HG02763 (cell line): ENCODE data around the gene CARS1.

Experiments
- ATAC-seq: cut with Tn5 transposase; IDR thresholded peaks from one replicate; pipeline ENCODE4 v1.9.1; 2021; ENCODE audit warnings: mild to moderate bottlenecking, moderate library complexity; ENCODE audit not compliant: unreplicated experiment

The CARS1 gene

DNA sequence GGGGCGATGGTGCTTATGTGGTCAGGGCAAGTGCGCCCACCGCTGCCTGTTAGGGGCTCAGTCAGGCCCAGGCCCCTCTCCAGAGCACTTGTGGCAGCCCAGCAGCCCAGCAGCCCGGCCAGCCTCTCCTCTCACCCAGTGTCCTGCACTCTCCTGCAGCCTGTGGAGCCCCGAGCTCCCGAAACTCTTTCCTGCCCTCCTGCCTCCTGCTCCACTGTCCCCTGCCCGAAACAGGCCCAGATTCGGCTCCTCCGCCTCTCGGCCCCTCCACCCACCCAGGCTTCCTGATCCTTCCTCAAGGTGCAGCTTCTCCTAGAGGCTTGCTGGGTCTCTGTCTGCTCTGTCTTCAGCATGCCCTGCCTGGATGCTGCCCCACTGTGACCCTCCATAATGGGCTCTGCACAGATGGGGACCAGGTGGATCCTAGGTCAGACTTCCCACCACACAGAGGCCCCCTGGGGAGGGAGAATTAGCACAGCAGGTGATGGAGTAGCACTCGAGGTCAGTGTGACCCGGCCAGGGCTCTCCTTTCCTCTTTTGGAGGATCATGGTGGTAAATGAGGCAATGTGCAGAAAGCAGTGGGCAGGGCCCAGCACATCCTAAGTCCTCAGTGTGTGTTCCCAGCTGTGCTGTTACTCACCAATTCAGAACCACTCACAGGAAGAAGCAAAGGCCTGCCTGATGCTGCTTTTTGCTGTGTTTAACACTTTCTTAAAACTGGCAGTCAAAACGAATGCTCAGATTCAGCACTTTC is 46.5 kb downstream of the CARS1 start:
- ATAC-seq = no peak

DNA sequence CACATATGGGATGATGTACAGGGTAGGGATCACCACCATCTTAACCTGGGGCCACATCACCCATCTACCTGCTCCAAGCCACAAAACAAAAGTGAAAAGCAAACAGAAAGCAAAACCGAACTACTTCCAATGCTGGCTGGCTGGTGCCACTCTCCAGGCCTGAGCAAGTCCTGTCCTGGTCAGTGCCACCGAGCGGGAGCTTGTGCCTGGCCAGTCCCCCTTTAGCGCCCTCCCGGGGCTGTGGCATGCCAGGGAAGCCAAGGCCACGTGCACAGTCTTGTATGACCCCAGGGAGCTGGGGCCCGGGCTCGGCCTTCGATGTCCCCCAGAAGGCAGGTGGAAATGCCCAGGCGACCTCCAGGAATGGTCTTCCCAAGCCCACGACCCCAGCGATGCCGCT is 47.2 kb downstream of the CARS1 start:
- ATAC-seq = no peak

DNA sequence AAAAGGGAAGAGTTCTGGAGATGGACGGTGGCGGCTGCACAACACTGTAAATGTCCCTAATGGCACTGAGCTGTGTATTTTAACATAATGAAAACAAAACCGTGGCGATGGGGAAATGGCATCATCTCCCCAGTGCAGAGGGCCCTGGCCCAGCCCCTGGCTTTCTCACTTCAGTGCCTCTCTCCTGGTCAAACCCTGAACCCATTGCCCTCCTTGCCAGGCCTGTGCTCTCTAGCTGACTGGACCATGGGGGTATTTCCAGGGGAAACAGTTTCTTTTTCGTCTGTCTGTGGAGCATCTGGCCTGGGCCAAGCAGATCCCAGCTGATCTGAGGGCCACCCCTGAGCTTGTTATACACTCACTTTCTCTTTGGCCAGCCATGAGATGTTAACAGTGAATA is 47.7 kb downstream of the CARS1 start:
- no peak for ATAC-seq

DNA sequence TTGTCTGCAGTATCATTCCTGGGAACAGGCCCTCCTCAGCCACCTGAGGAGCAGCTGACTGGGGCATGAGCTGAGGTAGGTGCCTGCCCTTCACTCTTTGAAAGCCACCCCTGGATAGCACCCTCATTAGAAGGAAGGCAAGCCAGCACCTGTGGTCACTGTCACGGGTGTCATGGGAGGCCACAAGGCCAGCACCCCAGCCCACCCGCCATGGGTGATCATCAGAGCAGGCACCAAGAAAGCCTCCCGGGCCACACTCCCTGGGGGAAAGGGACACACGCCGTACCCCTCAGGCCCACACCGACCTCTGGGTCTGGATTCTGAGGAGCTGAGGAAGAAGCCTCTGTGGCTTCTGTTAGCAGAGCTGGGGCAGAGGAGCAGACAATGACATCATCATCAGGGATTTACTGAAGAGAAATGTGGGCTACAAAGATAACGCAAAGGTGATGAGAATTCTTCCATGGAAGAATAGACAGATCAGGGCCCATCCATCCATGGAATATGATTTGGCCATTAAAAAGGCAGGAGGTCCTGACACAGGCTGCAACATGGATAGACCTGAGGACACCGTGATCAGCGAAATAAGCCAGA is 48.4 kb downstream of the CARS1 start:
- no peak for ATAC-seq

DNA sequence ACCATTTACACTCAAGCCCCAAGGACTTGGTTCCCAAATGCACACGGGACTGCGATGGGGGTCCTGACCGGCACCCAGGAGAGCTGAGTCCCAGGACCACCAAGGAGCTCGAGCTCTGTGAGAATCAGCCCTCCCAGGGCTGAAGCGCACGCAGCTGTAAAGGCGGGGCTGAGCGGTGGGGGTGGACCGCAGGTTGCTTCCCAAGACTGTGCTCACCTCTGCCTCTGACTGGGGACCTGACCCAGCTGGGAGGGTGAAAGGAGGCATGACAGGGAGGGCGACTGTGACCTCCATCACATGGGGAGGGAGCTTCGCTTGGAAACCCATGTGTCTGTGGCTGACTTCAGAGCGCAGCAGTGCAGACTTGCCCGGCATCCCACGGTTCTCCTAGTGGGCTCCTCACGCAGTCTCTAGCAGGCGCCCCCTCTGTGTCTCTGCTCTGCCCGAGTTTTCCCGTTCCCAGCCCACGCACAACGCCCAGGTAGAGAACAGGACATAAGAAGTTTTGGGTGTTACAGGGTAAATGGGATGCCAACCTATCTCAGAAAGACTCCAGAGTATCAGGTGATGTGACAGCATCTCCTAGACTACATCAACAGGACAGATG is 49.7 kb downstream of the CARS1 start:
- ATAC-seq = no peak

DNA sequence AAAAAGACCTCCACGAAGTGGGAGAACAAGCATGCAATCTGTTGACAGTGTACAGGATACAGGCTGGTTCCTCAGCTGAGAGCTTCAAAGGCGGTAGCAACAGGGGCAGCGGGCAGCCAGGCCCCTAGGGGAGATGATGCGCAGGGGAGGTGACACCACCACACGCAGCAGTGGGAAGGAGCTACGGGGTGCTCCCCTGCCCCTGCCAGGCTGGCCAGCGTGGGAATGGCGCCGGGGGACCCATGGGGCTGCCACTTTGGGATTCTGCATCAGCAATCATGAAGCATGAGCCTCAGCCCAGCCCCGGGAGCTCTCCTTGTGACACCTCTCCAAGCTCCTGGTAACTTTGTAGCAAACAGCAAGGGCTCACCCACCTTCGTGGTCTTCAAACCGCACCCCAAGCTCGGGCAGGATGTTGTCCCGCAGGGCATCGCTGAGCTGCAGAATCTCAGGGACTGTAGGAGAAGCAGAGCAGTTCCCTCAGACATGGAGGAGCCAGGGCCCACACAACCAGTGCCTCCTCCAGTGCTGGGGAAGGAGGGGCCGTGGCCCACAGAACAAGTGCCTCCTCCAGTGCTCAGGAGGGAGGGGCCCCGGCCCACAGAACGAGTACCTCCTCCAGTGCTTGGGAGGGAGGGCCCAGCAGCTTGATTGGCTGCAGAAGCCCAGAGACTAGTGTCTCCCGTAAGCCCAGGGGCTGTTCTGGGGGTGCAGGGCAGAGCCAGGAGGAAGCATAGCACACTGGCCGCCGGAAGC is 50.5 kb downstream of the CARS1 start:
- ATAC-seq = no peak

DNA sequence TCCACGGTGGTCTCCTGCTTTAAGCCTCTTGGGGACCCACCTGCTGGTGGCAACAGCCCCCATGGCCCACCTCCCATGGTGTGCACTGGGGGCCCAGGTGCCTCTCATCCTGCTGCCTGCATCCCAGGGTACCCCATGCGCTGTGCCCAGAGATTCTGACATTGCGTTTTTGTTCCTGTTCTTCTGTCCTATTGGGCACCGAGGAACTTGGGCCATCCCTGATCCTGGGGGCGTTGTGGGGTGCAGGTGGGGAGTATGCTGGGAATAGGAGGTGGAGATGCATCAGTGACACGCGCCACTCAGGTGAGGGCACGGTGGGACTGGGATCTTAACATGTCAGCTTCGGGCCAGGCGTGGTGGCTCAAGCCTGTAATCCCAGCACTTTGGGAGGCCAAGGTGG is 52.7 kb downstream of the CARS1 start:
- no peak for ATAC-seq

DNA sequence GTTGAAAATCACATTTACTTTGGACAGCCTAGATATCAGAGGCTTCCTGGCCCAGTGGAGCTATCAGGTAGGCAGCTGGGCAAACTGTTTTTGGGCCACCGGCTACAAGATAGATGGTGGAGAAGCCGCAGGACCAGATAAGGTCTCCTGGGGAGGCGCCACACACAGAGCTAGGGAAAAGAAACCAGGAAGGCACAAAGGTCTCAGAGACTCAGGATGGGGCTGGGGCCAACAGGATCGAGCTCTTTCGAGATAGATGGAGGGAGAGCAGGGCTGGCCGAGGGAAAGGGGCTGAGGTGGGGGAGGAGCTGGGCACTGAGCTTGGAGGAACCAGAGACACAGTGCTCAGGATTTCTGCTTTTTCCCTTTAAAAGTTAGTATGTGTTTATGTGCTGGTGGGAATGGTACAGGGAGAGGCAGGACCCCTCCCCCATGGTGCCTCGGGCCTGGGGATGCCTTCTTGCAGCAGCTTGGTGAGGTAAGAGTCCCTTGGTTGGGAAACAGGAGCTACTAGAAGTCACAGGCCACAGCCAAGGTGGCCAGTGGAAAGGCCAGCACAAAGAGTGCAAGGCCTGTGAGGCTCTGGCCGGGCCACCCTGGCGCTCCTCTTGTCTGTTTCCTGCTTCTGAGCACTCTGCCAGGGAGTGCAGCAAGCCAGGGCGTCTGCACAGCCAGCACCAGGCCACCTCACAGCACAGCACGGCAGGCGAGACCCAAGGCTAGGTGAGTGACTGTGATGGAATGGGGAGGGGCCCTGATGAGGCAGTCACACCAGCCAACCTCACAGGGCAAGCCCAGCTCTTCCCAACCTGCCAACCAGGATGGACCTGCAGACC is 53.6 kb downstream of the CARS1 start:
- ATAC-seq = no peak

DNA sequence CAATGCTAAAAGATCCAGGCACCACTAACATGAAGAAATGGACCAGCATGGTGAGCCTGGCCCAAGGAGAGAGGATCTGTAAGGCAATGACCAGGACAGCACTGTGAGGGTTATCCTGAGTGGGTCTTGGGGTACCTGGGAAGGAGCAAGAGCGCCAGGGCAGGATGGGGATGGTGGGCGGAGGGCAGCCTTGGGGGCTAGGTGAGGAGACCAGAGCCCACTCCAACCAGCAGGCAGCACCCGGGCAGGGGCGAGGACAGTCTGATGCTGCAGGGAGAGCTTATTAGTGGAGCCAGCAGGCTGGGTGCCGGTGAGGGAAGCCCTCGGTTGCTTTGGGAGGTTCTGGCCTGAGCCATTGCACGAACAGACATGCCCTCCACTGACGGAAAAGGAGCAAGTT is 54.4 kb downstream of the CARS1 start:
- no peak for ATAC-seq

DNA sequence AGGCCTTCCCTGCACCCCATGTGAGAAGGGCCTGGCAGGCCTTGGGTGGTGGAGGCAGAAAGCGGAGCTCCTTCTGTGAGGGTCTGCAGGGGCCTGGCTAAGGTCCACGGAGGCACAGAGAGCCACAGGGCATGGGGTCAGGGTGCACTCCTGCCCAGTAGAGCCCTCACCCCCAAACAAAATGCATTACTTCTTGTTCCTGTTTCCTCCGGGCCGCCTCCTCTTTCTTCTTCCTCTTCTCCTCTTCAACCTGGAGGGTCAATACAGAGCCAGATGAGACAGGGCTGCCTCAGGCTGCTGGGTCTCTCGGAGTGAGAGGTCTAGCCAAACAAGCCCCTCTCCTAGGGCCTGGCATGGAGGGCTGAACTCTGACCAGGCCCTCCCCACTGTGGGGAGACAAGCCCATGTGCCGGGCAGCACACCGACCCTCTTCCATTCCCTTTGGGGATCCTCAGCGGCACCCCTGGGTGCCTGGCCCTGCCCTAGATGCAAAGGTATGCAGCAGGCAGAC is 54.8 kb downstream of the CARS1 start:
- ATAC-seq = no peak

DNA sequence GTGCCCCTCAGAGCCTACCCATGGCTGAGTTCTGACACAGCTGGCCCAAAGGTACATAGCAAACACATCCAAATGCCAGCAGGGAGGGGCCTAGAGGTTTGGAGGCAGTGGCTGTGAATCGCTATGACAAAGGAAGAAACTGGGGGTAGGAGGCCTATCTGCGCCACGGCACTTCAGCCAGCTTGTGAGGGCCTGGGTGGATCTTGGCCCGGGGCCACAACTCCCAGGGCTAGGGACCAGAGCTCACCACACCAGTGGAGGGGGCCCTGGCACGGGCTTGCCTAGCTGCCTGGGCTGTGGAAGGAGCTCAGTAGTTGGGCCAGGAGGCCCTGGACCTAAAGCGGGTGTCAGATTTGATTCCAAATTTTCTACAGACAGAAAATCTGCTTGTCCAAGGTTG is 55.7 kb downstream of the CARS1 start:
- ATAC-seq = no peak

DNA sequence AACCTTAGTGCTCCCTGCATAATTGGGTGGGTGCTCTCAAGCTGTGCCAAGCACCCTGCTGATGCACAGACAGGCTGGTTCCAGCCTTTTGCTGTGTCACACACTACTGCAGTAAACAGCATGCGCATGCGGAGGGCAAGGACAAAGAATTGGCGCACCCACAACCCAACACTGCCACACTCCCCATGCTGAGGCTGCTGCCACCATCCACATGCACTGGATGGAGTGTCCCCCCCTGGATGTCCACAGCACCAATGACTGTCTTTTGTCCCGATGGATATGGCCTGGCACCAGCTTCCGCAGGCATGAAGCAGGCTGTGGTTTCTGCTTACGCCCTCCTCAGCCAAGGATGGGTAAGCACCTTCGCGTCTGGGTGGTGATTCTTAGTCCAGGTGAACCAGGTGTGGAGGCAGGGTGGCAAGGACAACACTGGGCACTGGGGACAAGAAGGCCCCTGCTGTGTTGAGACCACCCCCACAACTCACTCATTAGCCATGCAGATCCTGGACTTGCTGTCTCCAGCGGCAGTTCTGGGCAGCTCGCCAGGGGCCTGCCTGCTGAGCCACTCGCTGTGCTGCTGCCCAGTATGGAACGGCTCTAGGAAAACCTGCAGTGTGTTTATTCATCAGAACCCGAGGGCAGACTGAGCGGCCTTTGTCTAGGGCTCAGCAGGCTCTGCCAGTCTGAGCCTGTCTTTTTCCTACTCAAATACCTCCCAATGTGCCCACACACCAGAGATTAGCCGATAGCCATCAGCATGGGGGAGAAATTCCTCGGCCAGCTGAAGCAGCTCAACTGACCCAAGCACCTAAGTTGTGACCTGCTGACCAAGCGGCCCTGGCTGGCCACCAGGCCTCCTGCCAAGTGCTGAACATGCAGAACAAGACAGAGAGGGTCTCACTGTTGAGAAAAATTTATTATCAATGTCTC is 56.9 kb downstream of the CARS1 start:
- no peak for ATAC-seq

DNA sequence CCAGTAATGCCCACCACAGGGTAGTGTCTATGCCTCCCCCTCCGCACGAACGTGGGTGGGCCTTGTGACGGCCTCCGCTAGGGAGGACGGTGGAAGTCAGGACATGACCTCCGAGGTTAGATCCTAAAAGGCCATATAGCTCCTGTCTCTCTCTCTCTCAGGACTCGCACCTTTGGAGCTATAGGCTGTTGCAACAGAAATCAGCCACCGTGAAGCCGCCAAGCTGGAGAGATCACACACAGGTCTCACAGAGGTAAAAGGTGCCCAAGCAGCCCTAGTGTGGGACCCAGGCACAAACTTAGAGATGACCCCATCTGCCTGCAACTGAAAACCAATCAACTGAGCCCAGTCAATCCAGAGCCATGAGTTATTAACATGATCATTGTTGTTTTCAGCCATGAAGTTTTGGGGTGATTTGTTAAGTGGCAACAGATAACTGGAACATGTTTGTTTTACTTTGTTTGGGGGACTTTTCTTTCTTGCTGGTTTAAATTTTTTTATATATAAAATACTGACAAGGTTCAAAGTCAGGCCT is 57.7 kb downstream of the CARS1 start:
- no peak for ATAC-seq

DNA sequence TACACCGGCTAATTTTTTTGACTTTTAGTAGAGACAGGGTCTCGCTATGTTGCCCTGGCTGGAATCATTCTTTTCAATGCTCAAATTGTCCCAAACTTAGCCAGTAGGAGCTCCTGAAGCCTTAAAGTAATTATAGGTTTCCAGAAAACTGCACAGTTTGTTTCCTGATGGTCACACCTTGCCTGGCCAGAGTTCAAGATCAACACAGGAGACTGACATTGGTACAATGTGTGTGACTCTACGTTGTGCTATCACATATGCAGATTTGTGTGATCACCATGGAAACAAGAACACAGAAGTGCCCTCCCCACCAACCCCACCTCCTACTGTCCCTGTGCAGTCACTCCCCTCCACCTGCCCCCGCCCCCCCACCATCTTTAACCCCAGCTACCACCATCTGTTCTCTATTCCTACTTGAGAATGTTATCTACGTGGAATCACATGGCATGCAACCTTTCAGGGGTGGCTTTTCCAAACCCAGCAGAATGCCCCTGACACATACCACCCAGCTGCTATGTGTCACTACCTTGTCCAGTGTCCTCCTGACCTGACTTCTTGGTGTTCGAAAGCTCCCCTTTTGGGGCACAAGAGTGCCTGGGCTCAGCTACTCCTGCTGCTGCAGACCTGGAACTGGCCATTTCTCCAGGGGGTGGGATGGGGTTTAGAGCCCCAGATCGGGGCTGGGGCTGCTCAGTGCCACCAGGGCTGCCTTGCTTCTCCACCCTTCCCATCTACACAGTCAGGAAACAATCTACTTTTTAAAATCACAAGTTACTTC is 59.0 kb downstream of the CARS1 start:
- no peak for ATAC-seq

DNA sequence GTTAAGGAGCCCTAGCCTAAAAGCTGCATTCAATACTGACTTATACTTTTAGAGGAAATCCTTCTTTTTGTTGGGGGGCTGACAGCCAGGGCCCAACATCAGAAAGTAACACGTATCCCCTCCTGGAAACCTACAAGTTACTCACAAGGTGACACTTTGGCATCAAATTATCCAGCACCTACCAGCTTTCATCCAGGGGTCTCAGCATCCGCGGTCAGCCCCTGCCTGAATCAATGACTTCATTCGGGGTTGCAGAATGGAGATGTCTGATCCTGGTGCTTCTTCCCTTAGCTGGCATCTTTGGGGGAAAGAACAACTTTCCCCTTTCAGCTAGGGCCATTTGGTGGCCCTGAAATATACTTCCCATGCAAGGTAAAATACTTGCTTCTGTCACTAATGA is 59.8 kb downstream of the CARS1 start:
- no peak for ATAC-seq

DNA sequence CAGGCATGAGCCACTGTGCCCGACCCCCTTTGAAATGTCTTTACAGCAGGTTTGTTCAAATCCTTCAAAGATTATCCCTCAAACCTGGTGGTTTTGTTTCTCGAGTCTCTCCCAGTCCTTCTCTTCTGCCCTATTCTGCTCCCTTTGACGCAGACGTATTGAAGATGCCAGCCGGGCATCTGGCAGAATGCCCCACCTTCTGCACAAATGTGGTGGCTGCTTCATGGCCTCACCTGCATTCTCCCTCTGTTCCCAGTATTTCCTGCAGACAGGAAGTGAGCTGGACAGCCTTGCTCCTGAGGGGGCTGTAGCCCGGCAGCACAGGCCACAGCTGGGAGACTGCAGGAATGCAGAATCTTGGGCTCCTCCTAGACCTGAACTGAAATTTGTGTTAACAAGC is 60.2 kb downstream of the CARS1 start:
- ATAC-seq = no peak

DNA sequence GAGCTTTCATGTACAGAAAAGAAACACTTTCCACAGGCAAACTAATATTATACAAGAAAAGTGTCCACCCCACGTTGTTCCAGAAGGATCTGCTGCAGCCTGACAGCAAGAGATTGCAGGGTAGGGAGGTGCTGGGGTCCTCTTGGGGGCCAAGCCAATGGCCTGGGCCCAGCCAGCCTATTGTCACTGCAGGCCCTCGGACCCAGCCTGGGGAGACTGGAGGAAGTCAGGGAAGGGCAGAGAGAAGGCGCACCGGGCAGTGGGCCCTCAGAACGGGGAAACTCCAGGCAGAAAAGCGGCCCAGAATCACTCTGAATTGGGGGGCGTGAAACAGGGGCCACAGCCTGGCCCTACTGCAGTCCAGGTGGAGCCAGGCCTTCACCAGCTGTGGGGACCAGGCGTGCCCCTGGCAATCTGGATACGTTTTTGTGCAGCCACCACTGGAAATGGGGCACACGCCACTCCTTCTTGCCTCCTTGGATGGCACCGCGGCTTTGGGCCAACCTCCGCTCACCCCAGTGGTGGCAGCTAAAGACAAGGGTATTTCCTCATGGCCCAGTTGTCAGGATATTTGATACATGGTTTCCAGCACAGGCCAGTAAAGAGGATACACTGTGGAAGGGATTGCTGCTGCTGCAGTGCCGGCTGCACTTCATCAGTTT is 61.2 kb downstream of the CARS1 start:
- no peak for ATAC-seq

DNA sequence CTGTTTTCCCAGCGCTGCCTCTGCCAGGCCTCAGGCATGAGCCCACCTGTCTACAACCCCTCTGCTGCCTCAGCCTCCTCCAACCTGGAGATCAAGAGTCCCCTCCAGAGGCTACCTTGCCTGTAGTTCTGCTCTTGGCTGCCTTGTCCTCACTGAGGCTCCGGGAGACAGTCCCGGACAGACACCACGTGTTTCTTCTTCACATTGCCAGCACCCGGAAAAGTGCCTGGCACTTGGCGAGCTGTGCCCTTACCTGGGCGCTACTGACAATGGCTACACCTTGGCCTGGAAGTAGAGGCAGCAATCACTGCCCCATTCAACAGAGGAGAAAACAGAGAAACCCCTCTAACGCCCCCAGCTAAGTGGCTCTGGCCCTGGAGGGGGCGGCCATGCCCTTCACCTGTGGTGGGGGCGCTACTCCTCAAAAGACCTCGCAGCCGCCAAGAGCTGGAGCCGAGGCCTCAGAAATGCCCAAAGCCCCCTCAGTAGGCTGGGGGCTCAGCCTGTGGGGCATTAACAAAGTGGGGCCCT is 62.1 kb downstream of the CARS1 start:
- no peak for ATAC-seq
